Measurements from ENCODE around the gene HERPUD1. TPM values are rescaled to one million over a fixed set of nuclear protein-coding genes. Genes with fewer than 3 reads are reported as not detected.

The HERPUD1 gene
- total and polyA plus RNA-seq, 2 donors from 2014 or later, result 209 to 234 TPM

Small RNAs within 50 kb of the gene (microRNA-seq; reads per million reads assigned to microRNA genes)
- not detected for gene MIR6863

Other genes starting within 250 kb of the HERPUD1 start
- gene MT1X, start 249.7 kb upstream of the HERPUD1 start, total RNA-seq, result 223 TPM
- 476 TPM for gene MT1X, start 249.7 kb upstream of the HERPUD1 start, polyA plus RNA-seq (ENCODE audit: insufficient read depth, low read depth, low replicate concordance)
- 48.8 TPM for gene NUP93, start 202.0 kb upstream of the HERPUD1 start, total RNA-seq
- 34.8 TPM for gene NUP93, start 202.0 kb upstream of the HERPUD1 start, polyA plus RNA-seq (ENCODE audit: insufficient read depth, low read depth, low replicate concordance)
- gene SLC12A3, start 66.9 kb upstream of the HERPUD1 start, total RNA-seq, result 5.4 TPM
- gene SLC12A3, start 66.9 kb upstream of the HERPUD1 start, polyA plus RNA-seq (ENCODE audit: insufficient read depth, low read depth, low replicate concordance), result 277 TPM
- 1.3 TPM for gene CETP, start 29.8 kb downstream of the HERPUD1 start, total RNA-seq
- gene CETP, start 29.8 kb downstream of the HERPUD1 start, polyA plus RNA-seq (ENCODE audit: insufficient read depth, low read depth, low replicate concordance), result 2.1 TPM
- gene NLRC5, start 57.4 kb downstream of the HERPUD1 start, total RNA-seq, result 55.6 TPM
- 7.1 TPM for gene NLRC5, start 57.4 kb downstream of the HERPUD1 start, polyA plus RNA-seq (ENCODE audit: insufficient read depth, low read depth, low replicate concordance)
- 24.1 TPM for gene CPNE2, start 160.4 kb downstream of the HERPUD1 start, total RNA-seq
- gene CPNE2, start 160.4 kb downstream of the HERPUD1 start, polyA plus RNA-seq (ENCODE audit: insufficient read depth, low read depth, low replicate concordance), result 33.1 TPM

Measured in kidney (tissue), 2 donors.